H9 (cell line): ENCODE results near the gene ST14. TPM values are rescaled to one million over a fixed set of nuclear protein-coding genes. Genes with fewer than 3 reads are reported as not detected.

ENCODE experiments used
- DNase-seq: peaks from one replicate; pipeline ENCODE4 v3.0.0-alpha.2; 2017
- H2AFZ ChIP-seq: one replicate; pipeline ENCODE4 v1.6.1; 2013; ENCODE audit warnings: mild to moderate bottlenecking, low read length, control low read depth, moderate library complexity
- H2AK5ac ChIP-seq: 2 replicates; pipeline ENCODE4 v1.6.1; 2013; ENCODE audit warnings: low read length, control low read depth, mixed read lengths; ENCODE audit not compliant: insufficient read length
- H2BK120ac ChIP-seq: one replicate; pipeline ENCODE4 v1.6.1; 2013; ENCODE audit warnings: low read depth, mild to moderate bottlenecking, low read length, control low read depth, inconsistent platforms; ENCODE audit not compliant: poor library complexity, severe bottlenecking
- H2BK12ac ChIP-seq: 2 replicates; pipeline ENCODE4 v1.6.1; 2013; ENCODE audit warnings: low read length, control low read depth, mixed read lengths, low read depth; ENCODE audit not compliant: insufficient read length
- H2BK15ac ChIP-seq: 2 replicates; pipeline ENCODE4 v1.6.1; 2013; ENCODE audit warnings: low read depth, low read length, control low read depth
- H2BK20ac ChIP-seq: one replicate; pipeline ENCODE4 v1.6.1; 2013; ENCODE audit warnings: low read depth, mild to moderate bottlenecking, low read length, control low read depth, inconsistent platforms; ENCODE audit not compliant: poor library complexity, severe bottlenecking
- H2BK5ac ChIP-seq: 2 replicates; pipeline ENCODE4 v1.6.1; 2013; ENCODE audit warnings: low read length, control low read depth, mixed read lengths; ENCODE audit not compliant: insufficient read length
- H3K14ac ChIP-seq: 2 replicates; pipeline ENCODE4 v1.6.1; 2013; ENCODE audit warnings: low read length, control low read depth; ENCODE audit not compliant: insufficient read depth
- H3K18ac ChIP-seq: 2 replicates; pipeline ENCODE4 v1.6.1; 2013; ENCODE audit warnings: low read depth, mild to moderate bottlenecking, mixed read lengths, low read length, control low read depth; ENCODE audit not compliant: insufficient read length
- H3K23ac ChIP-seq: 2 replicates; pipeline ENCODE4 v1.6.1; 2013; ENCODE audit warnings: low read length, control low read depth, mixed read lengths, low read depth; ENCODE audit not compliant: insufficient read length
- H3K23me2 ChIP-seq: 2 replicates; pipeline ENCODE4 v1.6.1; 2013; ENCODE audit warnings: low read depth, mild to moderate bottlenecking, mixed read lengths, low read length, control low read depth; ENCODE audit not compliant: insufficient read length, poor library complexity, severe bottlenecking
- H3K27ac ChIP-seq: 2 replicates; pipeline ENCODE4 v1.5.1; 2013; ENCODE audit warnings: low read length, control low read depth, mixed read lengths, low read depth; ENCODE audit not compliant: insufficient read length
- H3K27me3 ChIP-seq: 2 replicates; pipeline ENCODE4 v1.6.1; 2013; ENCODE audit warnings: low read length, control low read depth, inconsistent platforms; ENCODE audit not compliant: insufficient read depth
- H3K4ac ChIP-seq: 2 replicates; pipeline ENCODE4 v1.6.1; 2013; ENCODE audit warnings: low read depth, mild to moderate bottlenecking, control low read depth, inconsistent platforms, low read length, moderate library complexity
- H3K4me1 ChIP-seq: 2 replicates; pipeline ENCODE4 v1.6.1; 2013; ENCODE audit warnings: low read length, control low read depth, inconsistent platforms; ENCODE audit not compliant: insufficient read depth
- H3K4me2 ChIP-seq: 2 replicates; pipeline ENCODE4 v1.6.1; 2013; ENCODE audit warnings: low read length, control low read depth, mixed read lengths; ENCODE audit not compliant: insufficient read length, insufficient read depth
- H3K56ac ChIP-seq: 2 replicates; pipeline ENCODE4 v1.6.1; 2013; ENCODE audit warnings: low read depth, mild to moderate bottlenecking, mixed read lengths, low read length, control low read depth; ENCODE audit not compliant: insufficient read length
- H3K79me1 ChIP-seq: 2 replicates; pipeline ENCODE4 v1.6.1; 2013; ENCODE audit warnings: low read depth, mild to moderate bottlenecking, moderate library complexity, low read length, control low read depth, inconsistent platforms; ENCODE audit not compliant: insufficient read depth, poor library complexity, severe bottlenecking
- H3K79me2 ChIP-seq: 2 replicates; pipeline ENCODE4 v1.6.1; 2013; ENCODE audit warnings: low read length, control low read depth, inconsistent platforms; ENCODE audit not compliant: insufficient read depth
- H3K9ac ChIP-seq: 2 replicates; pipeline ENCODE4 v1.6.1; 2013; ENCODE audit warnings: low read length, control low read depth, mixed read lengths; ENCODE audit not compliant: insufficient read length; ENCODE audit errors: extremely low read depth
- H3K9me3 ChIP-seq: one replicate; pipeline ENCODE4 v1.6.1; 2013; ENCODE audit warnings: low read depth, low read length, inconsistent platforms; ENCODE audit not compliant: control insufficient read depth
- H3T11ph ChIP-seq: one replicate; pipeline ENCODE4 v1.6.1; 2013; ENCODE audit warnings: mild to moderate bottlenecking, low read length, control low read depth, inconsistent platforms
- H4K20me1 ChIP-seq: one replicate; pipeline ENCODE4 v1.6.1; 2013; ENCODE audit not compliant: control insufficient read depth, insufficient read length, insufficient read depth
- H4K5ac ChIP-seq: 2 replicates; pipeline ENCODE4 v1.6.1; 2013; ENCODE audit warnings: low read depth, mild to moderate bottlenecking, mixed read lengths, low read length, control low read depth; ENCODE audit not compliant: insufficient read length
- H4K8ac ChIP-seq: replicated peaks from 2 replicates; pipeline ENCODE4 v1.6.1; 2013; ENCODE audit warnings: low read length, control low read depth, mixed read lengths, low read depth; ENCODE audit not compliant: insufficient read length
- H4K91ac ChIP-seq: 2 replicates; pipeline ENCODE4 v1.6.1; 2013; ENCODE audit warnings: low read depth, mild to moderate bottlenecking, moderate library complexity, mixed read lengths, low read length, control low read depth; ENCODE audit not compliant: insufficient read length
- H3K27ac Mint-ChIP-seq, 3 experiments: 2 replicates in 2 of 3; 3 replicates in 1 of 3; pipeline ENCODE4 v1.8.0; 2020 to 2021; ENCODE audit warnings: mixed read lengths in 3 of 3, mild to moderate bottlenecking in 1 of 3, moderate library complexity in 1 of 3
- H3K27me3 Mint-ChIP-seq: 2 replicates; pipeline ENCODE4 v1.8.0; 2021; ENCODE audit warnings: low read depth, mild to moderate bottlenecking, moderate library complexity, mixed read lengths
- H3K36me3 Mint-ChIP-seq, 3 experiments: 2 replicates in 2 of 3; 3 replicates in 1 of 3; pipeline ENCODE4 v1.8.0; 2020 to 2021; ENCODE audit warnings: low read depth in 3 of 3, mixed read lengths in 3 of 3; ENCODE audit not compliant: insufficient read depth in 1 of 3
- H3K4me1 Mint-ChIP-seq, 2 experiments: 2 replicates each; pipeline ENCODE4 v1.8.0; 2020; ENCODE audit warnings: mixed read lengths in 2 of 2
- H3K4me3 Mint-ChIP-seq, 2 experiments: 2 replicates in 1 of 2; 3 replicates in 1 of 2; pipeline ENCODE4 v1.8.0; 2020 to 2021; ENCODE audit warnings: mild to moderate bottlenecking in 2 of 2, mixed read lengths in 2 of 2, moderate library complexity in 1 of 2
- H3K9me3 Mint-ChIP-seq, 2 experiments: 2 replicates in 1 of 2; 3 replicates in 1 of 2; pipeline ENCODE4 v1.8.0; 2020; ENCODE audit warnings: mild to moderate bottlenecking in 2 of 2, mixed read lengths in 2 of 2, moderate library complexity in 1 of 2
- WGBS: extraction: QIAGEN DNeasy Blood & Tissue Kit; methylation state at CpG from one replicate; pipeline ENCODE4 v1.1.7; 2013; ENCODE audit warnings: missing lambda C conversion rate, low lambda C conversion rate, mixed read lengths; ENCODE audit not compliant: insufficient read length; ENCODE audit errors: extremely low coverage; 5-methylcytosine and 5-hydroxymethylcytosine counted together
- total RNA-seq: library from RNA; stranded (reverse); gene quantifications from 2 replicates; pipeline ENCODE4 v1.2.1, GENCODE V29; 2021
- TF ChIP-seq, protein P1 (sequence below): fragments of 200-600 bp; sonication (generic); conservative IDR thresholded peaks from 3 replicates; pipeline ENCODE4 v1.8.0; 2021; ENCODE audit warnings: antibody characterized with exemption, mild to moderate bottlenecking

ST14 gene
- total RNA-seq, 1 experiment from 2014 or later, result 22.4 TPM

- DNase-seq, result no peak
- no peaks in the 10 kb centered on the region for H4K20me1 ChIP-seq
- H2AK5ac ChIP-seq, result no peak overlapping the region
- no peak overlapping the region for H2AFZ ChIP-seq
- H2BK12ac ChIP-seq, result no peak overlapping the region
- no peak overlapping the region for H4K91ac ChIP-seq
- H2BK15ac ChIP-seq, result no peak overlapping the region
- H3K27ac ChIP-seq, result no peak overlapping the region
- H2BK20ac ChIP-seq, result no peak overlapping the region
- no peaks in the 10 kb centered on the region; the same call in 1 of the 2 replicates for H3K4me1 ChIP-seq
- Mint-ChIP-seq H3K27me3 (peaks cover under 1% of the 10 kb centered on the region; the same call in 1 of the 2 replicates), H3K36me3 (no peaks in the 10 kb centered on the region; a peak in 1 of 7 replicates), H3K4me3 (no peak overlapping the region; a peak in 1 of 5 replicates), H3K27ac (peak overlapping the region; percentile 9 to 89 (median 73); a peak in 3 of 7 replicates), H3K4me1 (peaks cover 21 to 22% of the 10 kb centered on the region in 2 experiments), H3K9me3 (no peaks in the 10 kb centered on the region; a peak in 1 of 5 replicates)
- H3K56ac ChIP-seq, result no peak overlapping the region
- no peak overlapping the region for H3T11ph ChIP-seq
- H2BK120ac ChIP-seq, result no peak overlapping the region
- H3K79me2 ChIP-seq, result no peaks in the 10 kb centered on the region
- H4K8ac ChIP-seq, result no peak overlapping the region
- no CpG with 5 or more reads among the region's 21 CpGs for WGBS
- H4K5ac ChIP-seq, result no peak overlapping the region
- H3K23me2 ChIP-seq, result no peaks in the 10 kb centered on the region
- H3K23ac ChIP-seq, result no peak overlapping the region
- no peak overlapping the region for H3K14ac ChIP-seq
- no peak overlapping the region for H3K9ac ChIP-seq
- no peak overlapping the region for H3K4me2 ChIP-seq
- no peaks in the 10 kb centered on the region for H3K27me3 ChIP-seq
- TF ChIP-seq, protein P1, sequence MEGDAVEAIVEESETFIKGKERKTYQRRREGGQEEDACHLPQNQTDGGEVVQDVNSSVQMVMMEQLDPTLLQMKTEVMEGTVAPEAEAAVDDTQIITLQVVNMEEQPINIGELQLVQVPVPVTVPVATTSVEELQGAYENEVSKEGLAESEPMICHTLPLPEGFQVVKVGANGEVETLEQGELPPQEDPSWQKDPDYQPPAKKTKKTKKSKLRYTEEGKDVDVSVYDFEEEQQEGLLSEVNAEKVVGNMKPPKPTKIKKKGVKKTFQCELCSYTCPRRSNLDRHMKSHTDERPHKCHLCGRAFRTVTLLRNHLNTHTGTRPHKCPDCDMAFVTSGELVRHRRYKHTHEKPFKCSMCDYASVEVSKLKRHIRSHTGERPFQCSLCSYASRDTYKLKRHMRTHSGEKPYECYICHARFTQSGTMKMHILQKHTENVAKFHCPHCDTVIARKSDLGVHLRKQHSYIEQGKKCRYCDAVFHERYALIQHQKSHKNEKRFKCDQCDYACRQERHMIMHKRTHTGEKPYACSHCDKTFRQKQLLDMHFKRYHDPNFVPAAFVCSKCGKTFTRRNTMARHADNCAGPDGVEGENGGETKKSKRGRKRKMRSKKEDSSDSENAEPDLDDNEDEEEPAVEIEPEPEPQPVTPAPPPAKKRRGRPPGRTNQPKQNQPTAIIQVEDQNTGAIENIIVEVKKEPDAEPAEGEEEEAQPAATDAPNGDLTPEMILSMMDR, result no peak
- H3K79me1 ChIP-seq, result no peaks in the 10 kb centered on the region
- H3K9me3 ChIP-seq, result no peaks in the 10 kb centered on the region
- no peak overlapping the region for H2BK5ac ChIP-seq
- no peak overlapping the region for H3K4ac ChIP-seq
- no peak overlapping the region for H3K18ac ChIP-seq
These were observed 57.8 kb downstream of the ST14 start for GRCh38 chr11:130217133-130218031.
